ENCODE results near the gene EXOSC5. TPM values are rescaled to one million over a fixed set of nuclear protein-coding genes. Genes with fewer than 3 reads are reported as not detected.

Gene EXOSC5
- total RNA-seq, 1 donor: 14.5 TPM

- Histone ChIP-seq H3K9me3 (ENCODE audit: low read depth, low read length) (no peaks in the 10 kb centered on the region), H3K4me1 (ENCODE audit: insufficient read depth, low read length) (peaks cover 12% of the 10 kb centered on the region), H3K4me3 (ENCODE audit: insufficient read depth, low read length) (no peak overlapping the region), H3K79me2 (ENCODE audit: insufficient read depth, low read length) (peaks cover 9% of the 10 kb centered on the region), H3K27me3 (ENCODE audit: insufficient read depth, low read length) (no peaks in the 10 kb centered on the region), H2AFZ (ENCODE audit: low read length) (no peak overlapping the region), H3K36me3 (ENCODE audit: insufficient read depth, low read length) (no peaks in the 10 kb centered on the region), H3K4me2 (ENCODE audit: insufficient read depth, low read length) (no peak overlapping the region), H3K27ac (ENCODE audit: low read depth, low read length) (no peak overlapping the region), H4K20me1 (ENCODE audit: insufficient read depth, low read length) (peaks cover 13% of the 10 kb centered on the region)
- TF ChIP-seq CTCF (IDR thresholded peaks at IDR 0.05; ENCODE audit: extremely low read depth, low read depth, low read length): no peak
- no peak for DNase-seq (ENCODE audit: insufficient read length, low spot score, missing footprints)
Measured at GRCh38 chr19:41377977-41378709, 19.0 kb downstream of the EXOSC5 start.

DNA sequence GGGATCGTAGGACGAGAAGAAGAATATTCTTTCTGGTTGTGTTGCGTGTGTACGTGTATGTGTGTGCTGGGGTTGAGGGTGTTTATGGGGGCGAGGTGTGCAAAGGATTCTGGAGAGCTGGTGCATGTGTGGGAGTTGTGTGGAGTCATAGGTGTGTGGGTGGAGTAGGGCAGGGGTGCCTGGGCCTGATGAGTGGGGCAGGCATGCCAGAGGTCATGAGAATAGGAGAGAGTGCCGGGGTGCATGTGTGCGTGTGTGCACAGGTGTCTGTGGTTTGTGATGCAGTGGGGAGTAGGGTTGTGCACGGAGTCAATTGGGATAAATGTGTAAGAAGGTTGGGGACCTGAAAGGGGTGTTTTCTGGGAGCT lies 20.2 kb downstream of the EXOSC5 start:
- Histone ChIP-seq H3K79me2 (ENCODE audit: insufficient read depth, low read length) (peaks cover 14% of the 10 kb centered on the region), H3K4me3 (ENCODE audit: insufficient read depth, low read length) (peak overlapping the region; percentile 81), H3K9me3 (ENCODE audit: low read depth, low read length) (no peaks in the 10 kb centered on the region), H2AFZ (ENCODE audit: low read length) (peak overlapping the region; percentile 91), H3K4me2 (ENCODE audit: insufficient read depth, low read length) (peak overlapping the region; percentile 99), H3K27me3 (ENCODE audit: insufficient read depth, low read length) (no peaks in the 10 kb centered on the region), H4K20me1 (ENCODE audit: insufficient read depth, low read length) (peaks cover 13% of the 10 kb centered on the region), H3K4me1 (ENCODE audit: insufficient read depth, low read length) (peaks cover 12% of the 10 kb centered on the region), H3K27ac (ENCODE audit: low read depth, low read length) (no peak overlapping the region), H3K36me3 (ENCODE audit: insufficient read depth, low read length) (no peaks in the 10 kb centered on the region)
- TF ChIP-seq CTCF (IDR thresholded peaks at IDR 0.05; ENCODE audit: extremely low read depth, low read depth, low read length): no peak
- DNase-seq (ENCODE audit: insufficient read length, low spot score, missing footprints): no peak

- no peaks in the 10 kb centered on the region for H3K27me3 ChIP-seq (ENCODE audit: insufficient read depth, low read length)
- peaks cover 18% of the 10 kb centered on the region for H3K79me2 ChIP-seq (ENCODE audit: insufficient read depth, low read length)
- peak within 1 kb of the TSS; percentile 91 for H2AFZ ChIP-seq (ENCODE audit: low read length)
- peaks cover 13% of the 10 kb centered on the region for H4K20me1 ChIP-seq (ENCODE audit: insufficient read depth, low read length)
- peaks cover 12% of the 10 kb centered on the region for H3K4me1 ChIP-seq (ENCODE audit: insufficient read depth, low read length)
- peak within 1 kb of the TSS; percentile 99 for H3K4me2 ChIP-seq (ENCODE audit: insufficient read depth, low read length)
- DNase-seq (ENCODE audit: insufficient read length, low spot score, missing footprints): peak; percentile 88
- no peaks in the 10 kb centered on the region for H3K9me3 ChIP-seq (ENCODE audit: low read depth, low read length)
- H3K36me3 ChIP-seq (ENCODE audit: insufficient read depth, low read length): no peaks in the 10 kb centered on the region
- peak within 1 kb of the TSS; percentile 41 for H3K27ac ChIP-seq (ENCODE audit: low read depth, low read length)
- TF ChIP-seq CTCF (IDR thresholded peaks at IDR 0.05; ENCODE audit: extremely low read depth, low read depth, low read length): no peak
- peak within 1 kb of the TSS; percentile 81 for H3K4me3 ChIP-seq (ENCODE audit: insufficient read depth, low read length)
Measured at GRCh38 chr19:41376241-41376997, 20.7 kb downstream of the EXOSC5 start, which contains the start of gene TMEM91. TMEM91 (plus strand) TSS chr19:41376533; CDS start chr19:41378310, 1,777 bp downstream.

DNA sequence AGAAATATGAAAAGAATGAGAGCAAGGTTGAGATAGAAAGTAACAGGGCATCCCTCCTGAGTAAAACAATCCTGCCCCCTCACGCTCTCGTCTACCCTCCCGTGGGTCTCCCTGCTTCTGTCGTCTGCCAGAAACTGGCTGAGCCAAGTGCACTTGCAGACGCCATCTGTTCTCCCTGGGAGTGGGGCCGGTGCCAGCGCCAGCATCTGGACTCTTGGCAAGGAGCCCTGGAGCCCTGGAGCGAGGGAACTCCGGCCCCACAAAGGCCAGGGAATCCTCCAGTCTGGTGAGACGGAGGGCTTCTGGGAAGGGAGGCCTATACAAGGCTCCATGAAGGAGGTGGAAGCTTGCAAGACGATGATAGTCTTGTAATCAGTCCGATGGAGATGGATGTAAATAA lies 23.2 kb downstream of the EXOSC5 start:
- Histone ChIP-seq H2AFZ (ENCODE audit: low read length) (no peak overlapping the region), H3K79me2 (ENCODE audit: insufficient read depth, low read length) (peaks cover 26% of the 10 kb centered on the region), H3K36me3 (ENCODE audit: insufficient read depth, low read length) (no peaks in the 10 kb centered on the region), H3K4me2 (ENCODE audit: insufficient read depth, low read length) (peak overlapping the region; percentile 11), H3K4me1 (ENCODE audit: insufficient read depth, low read length) (peaks cover 12% of the 10 kb centered on the region), H3K27me3 (ENCODE audit: insufficient read depth, low read length) (no peaks in the 10 kb centered on the region), H3K9me3 (ENCODE audit: low read depth, low read length) (no peaks in the 10 kb centered on the region), H3K4me3 (ENCODE audit: insufficient read depth, low read length) (no peak overlapping the region), H4K20me1 (ENCODE audit: insufficient read depth, low read length) (peaks cover 13% of the 10 kb centered on the region), H3K27ac (ENCODE audit: low read depth, low read length) (no peak overlapping the region)
- peak; percentile 85 for DNase-seq (ENCODE audit: insufficient read length, low spot score, missing footprints)
- no peak for TF ChIP-seq CTCF (IDR thresholded peaks at IDR 0.05; ENCODE audit: extremely low read depth, low read depth, low read length)
